WI38 (cell line): ENCODE data around the gene DPYD.

Source experiments
- H3K4me3 ChIP-seq: 2 replicates; pipeline ENCODE4 v1.5.1; 2011; ENCODE audit warnings: low read depth, mild to moderate bottlenecking, control low read depth, low read length
- TF ChIP-seq, protein P1 (sequence below): IDR thresholded peaks from 2 replicates; pipeline ENCODE4 v1.5.1; 2012; ENCODE audit warnings: low read depth, mild to moderate bottlenecking, control low read depth, low read length

The DPYD gene

GRCh38 chr1:97500760-97501159 lies 420.1 kb downstream of the DPYD start:
- TF ChIP-seq, protein P1, sequence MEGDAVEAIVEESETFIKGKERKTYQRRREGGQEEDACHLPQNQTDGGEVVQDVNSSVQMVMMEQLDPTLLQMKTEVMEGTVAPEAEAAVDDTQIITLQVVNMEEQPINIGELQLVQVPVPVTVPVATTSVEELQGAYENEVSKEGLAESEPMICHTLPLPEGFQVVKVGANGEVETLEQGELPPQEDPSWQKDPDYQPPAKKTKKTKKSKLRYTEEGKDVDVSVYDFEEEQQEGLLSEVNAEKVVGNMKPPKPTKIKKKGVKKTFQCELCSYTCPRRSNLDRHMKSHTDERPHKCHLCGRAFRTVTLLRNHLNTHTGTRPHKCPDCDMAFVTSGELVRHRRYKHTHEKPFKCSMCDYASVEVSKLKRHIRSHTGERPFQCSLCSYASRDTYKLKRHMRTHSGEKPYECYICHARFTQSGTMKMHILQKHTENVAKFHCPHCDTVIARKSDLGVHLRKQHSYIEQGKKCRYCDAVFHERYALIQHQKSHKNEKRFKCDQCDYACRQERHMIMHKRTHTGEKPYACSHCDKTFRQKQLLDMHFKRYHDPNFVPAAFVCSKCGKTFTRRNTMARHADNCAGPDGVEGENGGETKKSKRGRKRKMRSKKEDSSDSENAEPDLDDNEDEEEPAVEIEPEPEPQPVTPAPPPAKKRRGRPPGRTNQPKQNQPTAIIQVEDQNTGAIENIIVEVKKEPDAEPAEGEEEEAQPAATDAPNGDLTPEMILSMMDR, result no peak
- H3K4me3 ChIP-seq, result no peak overlapping the region

DNA sequence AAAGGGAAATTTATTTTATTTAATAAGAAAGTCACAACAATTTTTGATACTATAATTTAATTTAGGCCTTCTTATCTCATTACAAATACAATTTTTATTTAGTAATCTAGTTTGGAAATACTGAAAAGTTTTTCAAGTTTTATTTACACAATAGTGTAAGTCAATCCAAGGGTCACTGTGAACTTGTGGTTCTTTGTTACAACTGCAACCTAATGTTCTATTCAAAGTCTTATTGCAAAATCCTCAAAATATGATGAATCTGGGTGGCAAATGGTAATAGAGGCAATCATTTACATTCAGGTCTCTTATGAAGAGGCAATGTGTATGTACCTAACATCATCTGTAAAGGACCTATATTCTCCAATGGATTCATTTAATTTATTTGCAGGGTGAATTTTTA lies 421.2 kb downstream of the DPYD start:
- TF ChIP-seq, protein P1, result no peak
- no peak overlapping the region for H3K4me3 ChIP-seq

DNA sequence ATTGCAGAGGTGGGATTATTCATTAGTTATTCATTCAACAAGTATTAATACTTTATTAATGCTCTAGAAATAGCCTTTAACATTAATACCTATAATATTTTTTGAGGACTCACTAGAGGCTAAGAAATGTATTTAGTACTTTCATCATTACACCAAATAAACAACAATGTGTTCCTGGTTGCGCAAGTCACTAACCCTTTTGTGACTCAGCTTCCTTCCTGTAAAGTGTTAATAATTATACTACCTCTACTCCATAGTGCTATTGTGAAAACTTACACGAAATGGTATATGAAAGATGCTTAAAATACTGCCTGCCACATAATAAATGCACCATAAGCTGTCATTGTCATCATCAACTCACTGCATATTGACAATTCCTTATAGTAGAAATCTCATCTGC lies 431.0 kb downstream of the DPYD start:
- H3K4me3 ChIP-seq, result no peak overlapping the region
- TF ChIP-seq, protein P1, result no peak

- TF ChIP-seq, protein P1, result no peak
- no peak overlapping the region for H3K4me3 ChIP-seq
Observed at GRCh38 chr1:97488530-97488929, 432.3 kb downstream of the DPYD start.

- H3K4me3 ChIP-seq, result no peak overlapping the region
Observed at GRCh38 chr1:97482022-97482421, 438.8 kb downstream of the DPYD start.

GRCh38 chr1:97467445-97467844 lies 453.4 kb downstream of the DPYD start:
- no peak overlapping the region for H3K4me3 ChIP-seq
- TF ChIP-seq, protein P1, result no peak

More at GRCh38 chr1:97482022-97482421, 438.8 kb downstream of the DPYD start:
- TF ChIP-seq, protein P1, result no peak

DNA sequence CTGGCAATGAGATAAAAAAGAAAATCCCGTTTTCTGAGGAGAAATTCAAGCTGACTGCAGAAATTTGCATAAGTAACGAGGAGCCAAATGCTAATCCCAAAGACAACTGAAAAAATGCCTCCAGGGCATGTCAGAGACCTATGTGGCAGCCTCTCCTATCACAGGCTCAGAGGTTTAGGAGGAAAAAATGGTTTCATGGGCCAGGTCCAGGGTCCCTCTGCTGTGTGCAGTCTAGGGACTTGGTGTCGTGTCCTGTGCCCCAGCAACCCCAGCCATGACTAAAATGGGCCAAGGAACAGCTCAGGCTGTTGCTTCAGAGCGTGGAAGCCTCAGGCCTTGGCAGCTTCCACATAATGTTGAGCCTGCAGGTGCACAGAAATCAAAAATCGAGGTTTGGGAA lies 456.5 kb downstream of the DPYD start:
- TF ChIP-seq, protein P1, result no peak
- no peak overlapping the region for H3K4me3 ChIP-seq
